Kidney tubule cell (primary cell): Measurements from ENCODE around the gene RPTOR.
"Not testable (repeated sequence)": the region's sequence is repeated elsewhere in the genome, so short reads cannot be mapped to it uniquely, and the experiment has no call there.

Experiments
- DNase-seq: peaks from one replicate; pipeline ENCODE4 v3.0.0-alpha.2; 2018; ENCODE audit warnings: low spot score

RPTOR gene

GRCh38 chr17:80516171-80516932 is 28.3 kb upstream of the RPTOR start:
- DNase-seq = no peak

GRCh38 chr17:80517641-80518040 is 27.0 kb upstream of the RPTOR start:
- no peak for DNase-seq

GRCh38 chr17:80518392-80518791 is 26.2 kb upstream of the RPTOR start:
- no peak for DNase-seq

GRCh38 chr17:80519091-80519781 is 25.4 kb upstream of the RPTOR start:
- DNase-seq = no peak

GRCh38 chr17:80520810-80521455 is 23.7 kb upstream of the RPTOR start:
- DNase-seq = no peak

- no peak for DNase-seq
Measured at GRCh38 chr17:80523054-80523744, 21.4 kb upstream of the RPTOR start.

GRCh38 chr17:80523956-80524712 is 20.5 kb upstream of the RPTOR start:
- no peak for DNase-seq

- DNase-seq = no peak
Measured at GRCh38 chr17:80526116-80526910, 18.3 kb upstream of the RPTOR start.

- peak; percentile 54 for DNase-seq
Measured at GRCh38 chr17:80527016-80527645, 17.5 kb upstream of the RPTOR start.

GRCh38 chr17:80528536-80528935 is 16.1 kb upstream of the RPTOR start:
- DNase-seq = no peak

GRCh38 chr17:80529104-80529903 is 15.3 kb upstream of the RPTOR start:
- no peak for DNase-seq

- peak; percentile 11 for DNase-seq
Measured at GRCh38 chr17:80529904-80530292, 14.7 kb upstream of the RPTOR start.

GRCh38 chr17:80531400-80531799 is 13.2 kb upstream of the RPTOR start:
- DNase-seq = no peak

- not testable (repeated sequence) for DNase-seq
Measured at GRCh38 chr17:80537386-80537785, 7.3 kb upstream of the RPTOR start.

- DNase-seq = no peak
Measured at GRCh38 chr17:80538484-80538883, 6.2 kb upstream of the RPTOR start.

GRCh38 chr17:80539022-80539641 is 5.5 kb upstream of the RPTOR start:
- no peak for DNase-seq

GRCh38 chr17:80545499-80545826 is 825 bp downstream of the RPTOR start:
- no peak for DNase-seq

- DNase-seq = no peak
Measured at GRCh38 chr17:80546267-80546666, 1.6 kb downstream of the RPTOR start.

- no peak for DNase-seq
Measured at GRCh38 chr17:80552523-80552922, 7.9 kb downstream of the RPTOR start.
